CD4-positive, alpha-beta T cell treated with Interleukin-17A for 1 hour (primary cell): ENCODE data around the gene COPG2.
"Not testable (repeated sequence)": the region's sequence is repeated elsewhere in the genome, so short reads cannot be mapped to it uniquely, and the experiment has no call there.

Experiments
- DNase-seq: peaks from one replicate; pipeline ENCODE4 v3.0.0-alpha.2; 2020

The COPG2 gene

DNA sequence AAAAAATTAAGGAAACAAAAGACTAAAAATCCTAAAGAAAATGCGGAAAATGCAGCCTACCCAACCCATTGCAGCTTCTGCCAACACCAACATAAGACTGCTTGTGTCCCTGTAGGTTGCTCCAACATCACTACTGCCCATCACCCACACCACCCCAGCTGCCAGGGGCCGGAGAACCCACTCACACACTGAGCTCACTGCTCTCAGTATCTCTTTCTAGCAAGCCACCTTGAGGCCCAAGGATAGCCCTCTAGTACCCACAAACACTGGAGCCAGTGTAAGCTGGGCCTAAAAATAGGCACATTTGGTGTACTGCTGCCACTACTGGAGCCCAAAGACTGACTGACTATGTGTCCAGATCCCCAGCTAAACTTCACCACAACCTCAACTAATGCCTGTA, 109.4 kb downstream of the COPG2 start:
- no peak for DNase-seq

DNA sequence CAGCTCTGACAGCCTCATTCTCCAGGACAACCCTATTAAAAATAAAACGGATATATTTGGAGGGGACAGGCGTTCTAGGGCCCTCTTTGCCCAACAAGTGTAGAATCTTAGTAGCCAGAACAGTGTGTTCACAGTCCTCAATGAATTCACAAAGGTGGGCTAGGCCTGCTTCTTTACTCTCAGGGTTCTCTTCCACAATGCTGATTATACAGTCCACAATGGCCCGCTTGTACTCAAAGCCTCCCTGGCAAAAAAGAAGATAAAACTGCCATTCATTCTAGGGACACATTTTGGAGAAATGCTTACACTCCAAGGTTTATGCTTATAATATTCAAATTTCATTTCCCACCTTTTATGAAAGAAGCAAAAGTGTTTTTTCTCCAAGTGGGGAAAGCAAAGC, 114.1 kb downstream of the COPG2 start:
- no peak for DNase-seq

DNA sequence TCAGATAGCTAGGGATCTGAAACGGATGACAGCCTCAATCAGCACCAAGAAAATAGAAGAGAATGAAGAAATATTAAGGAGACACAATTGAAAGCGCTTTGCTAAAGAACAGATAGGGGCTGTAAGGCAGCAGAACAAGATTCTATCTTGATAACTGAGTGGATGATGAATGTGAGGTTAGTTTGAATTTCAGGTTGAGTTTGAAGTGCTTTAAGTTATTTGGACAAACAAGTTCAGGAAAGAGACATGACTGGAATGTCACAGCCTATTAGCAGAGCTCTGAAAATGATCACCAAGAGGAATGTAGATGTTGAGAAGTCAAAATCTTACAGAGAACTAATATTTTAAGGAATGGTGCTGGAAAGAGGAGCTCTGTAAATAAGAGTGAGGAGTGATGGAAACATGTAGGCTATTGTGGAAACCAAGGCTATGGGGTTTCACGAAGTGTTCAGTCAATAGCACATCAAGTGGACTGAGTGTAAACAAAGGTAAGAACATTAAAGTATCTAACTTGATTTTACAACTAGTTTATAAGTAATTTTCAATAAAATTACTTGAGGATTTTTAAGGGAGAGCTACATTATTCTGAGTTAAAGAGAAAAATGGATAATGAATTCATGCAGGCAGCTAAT, 115.0 kb downstream of the COPG2 start:
- no peak for DNase-seq

DNA sequence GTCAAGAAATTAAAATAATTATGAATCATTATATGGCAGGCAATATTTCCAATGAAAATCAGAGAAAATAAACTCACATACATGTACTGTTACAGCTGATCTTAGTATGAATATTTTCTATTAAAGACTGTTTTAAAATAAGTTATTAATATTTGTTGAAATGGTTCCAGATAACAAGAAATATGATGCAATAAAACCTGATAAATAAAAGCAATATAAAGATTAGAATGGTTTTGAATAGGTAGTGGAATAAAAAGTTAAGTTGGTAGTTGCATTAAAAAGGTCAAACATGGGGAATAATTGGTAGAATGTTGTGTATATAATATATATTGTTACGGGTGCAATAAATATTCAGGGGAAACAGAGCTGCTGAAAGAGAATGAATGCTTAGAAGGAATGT, 124.2 kb downstream of the COPG2 start:
- no peak for DNase-seq

DNA sequence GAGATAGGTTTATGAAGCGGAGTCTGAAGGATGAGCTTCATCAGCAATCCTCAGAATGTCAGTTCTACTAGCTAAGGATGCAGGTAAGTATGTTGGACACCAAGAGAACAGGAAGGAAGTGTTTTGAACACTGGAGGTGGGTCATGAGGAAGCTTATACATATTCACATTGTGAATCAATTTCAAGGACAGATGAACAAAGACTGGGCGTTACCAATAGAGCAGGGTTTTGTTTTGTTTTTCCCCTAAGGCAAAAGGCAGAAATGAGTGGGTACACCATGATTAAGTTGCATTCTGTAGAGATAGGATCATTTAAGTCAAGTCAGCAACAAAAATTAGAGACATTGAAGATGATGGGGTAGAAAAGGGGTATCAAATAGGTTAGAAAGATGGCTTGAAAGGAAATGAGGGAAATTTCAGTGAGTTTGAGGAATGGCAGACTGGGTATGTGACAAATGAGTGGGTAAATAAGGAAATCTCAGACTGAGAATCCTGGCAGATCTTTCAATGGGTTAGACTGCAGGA, 125.0 kb downstream of the COPG2 start:
- DNase-seq, result no peak

DNA sequence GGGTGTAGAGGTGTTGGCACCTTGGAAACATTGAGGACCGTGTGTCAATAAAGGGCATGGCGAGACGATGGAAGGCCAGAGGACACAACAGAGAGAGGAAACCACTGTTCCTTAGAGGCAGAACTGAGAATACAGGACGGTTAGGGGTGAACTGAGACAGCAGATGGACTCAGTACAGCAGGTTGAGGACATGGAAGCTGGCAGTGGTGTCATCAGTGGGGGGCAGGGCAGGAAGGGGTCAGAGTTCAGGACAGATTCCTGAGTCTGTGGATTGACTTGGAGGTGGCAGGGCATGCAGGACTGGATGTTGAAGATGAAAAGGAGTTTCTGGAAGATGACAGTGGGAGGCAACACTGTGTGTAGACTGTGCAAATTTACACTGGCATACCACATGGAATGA, 126.3 kb downstream of the COPG2 start:
- DNase-seq, result not testable (repeated sequence)

DNA sequence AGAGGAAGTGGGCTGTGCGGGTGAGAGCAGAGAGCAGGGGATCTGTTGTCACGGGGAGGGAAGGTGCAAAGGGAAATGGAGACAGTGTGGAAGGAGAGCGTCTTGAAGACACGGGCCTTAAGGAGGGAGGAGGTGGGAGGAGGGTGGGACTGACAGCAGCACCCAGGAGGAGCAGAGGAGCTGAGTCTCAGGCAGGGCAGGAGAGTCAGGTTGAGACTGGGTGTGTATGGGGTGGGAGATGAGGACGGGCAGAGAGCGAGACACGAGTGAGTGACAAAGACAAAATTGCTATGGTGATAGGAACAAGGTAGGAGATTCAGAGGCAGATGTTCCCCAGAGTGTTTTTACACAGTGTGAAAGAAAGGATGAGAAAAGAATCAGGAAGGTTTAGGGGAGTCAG, 127.3 kb downstream of the COPG2 start:
- DNase-seq, result not testable (repeated sequence)

DNA sequence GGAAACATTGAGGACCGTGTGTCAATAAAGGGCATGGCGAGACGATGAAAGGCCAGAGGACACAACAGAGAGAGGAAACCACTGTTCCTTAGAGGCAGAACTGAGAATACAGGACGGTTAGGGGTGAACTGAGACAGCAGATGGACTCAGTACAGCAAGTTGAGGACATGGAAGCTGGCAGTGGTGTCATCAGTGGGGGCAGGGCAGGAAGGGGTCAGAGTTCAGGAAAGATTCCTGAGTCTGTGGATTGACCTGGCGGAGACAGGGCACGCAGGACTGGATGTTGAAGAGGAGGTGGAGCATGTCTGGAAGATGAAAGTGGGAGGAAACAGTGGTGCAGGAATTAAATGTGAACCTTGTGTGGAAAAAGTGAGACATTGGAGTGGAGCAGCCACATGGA, 130.7 kb downstream of the COPG2 start:
- DNase-seq, result not testable (repeated sequence)

DNA sequence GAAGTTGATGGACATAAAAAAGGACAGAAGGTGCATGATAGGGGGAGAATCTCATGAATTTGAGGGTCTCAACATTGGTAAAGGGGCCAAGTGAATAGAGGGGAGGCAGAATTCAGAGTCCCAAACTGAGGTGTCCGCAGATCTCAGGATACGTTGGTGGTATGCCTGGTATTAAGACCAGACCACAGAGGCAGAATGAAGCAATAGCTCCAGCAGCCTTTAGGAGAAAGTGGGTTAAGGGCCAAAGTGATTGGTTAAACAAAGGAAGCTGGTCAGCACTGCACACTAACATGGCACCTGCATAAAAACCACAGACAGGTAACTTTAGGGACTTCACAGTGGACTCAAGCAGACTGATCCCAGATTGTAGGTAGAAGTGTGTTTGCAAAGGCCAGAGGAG, 139.1 kb downstream of the COPG2 start:
- no peak for DNase-seq

DNA sequence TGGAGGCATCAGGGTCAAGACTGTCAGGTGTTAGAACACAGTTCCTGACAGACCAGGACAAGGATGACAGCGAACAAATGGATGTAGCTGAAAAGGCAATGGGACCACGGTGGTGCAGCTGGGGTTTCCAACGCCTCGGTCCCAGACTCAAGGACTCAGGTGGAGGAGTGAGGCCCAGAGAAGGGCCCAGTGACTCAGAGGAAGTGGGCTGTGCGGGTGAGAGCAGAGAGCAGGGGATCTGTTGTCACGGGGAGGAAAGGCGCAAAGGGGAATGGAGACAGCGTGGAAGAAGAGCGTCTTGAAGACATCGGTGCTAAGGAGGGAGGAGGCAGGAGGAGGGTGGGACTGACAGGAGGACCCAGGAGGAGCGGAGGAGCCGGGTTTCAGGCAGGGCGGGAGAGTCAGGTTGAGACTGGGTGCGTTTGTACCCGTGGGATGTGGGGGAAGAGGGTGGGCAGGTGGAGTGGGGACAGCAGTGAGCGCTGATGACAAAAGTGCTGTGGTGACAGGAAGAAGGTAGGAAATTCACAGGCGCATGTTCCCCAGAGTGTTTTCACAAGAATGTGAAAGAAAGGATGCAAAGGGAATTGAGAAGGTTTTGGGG, 140.7 kb downstream of the COPG2 start:
- not testable (repeated sequence) for DNase-seq

DNA sequence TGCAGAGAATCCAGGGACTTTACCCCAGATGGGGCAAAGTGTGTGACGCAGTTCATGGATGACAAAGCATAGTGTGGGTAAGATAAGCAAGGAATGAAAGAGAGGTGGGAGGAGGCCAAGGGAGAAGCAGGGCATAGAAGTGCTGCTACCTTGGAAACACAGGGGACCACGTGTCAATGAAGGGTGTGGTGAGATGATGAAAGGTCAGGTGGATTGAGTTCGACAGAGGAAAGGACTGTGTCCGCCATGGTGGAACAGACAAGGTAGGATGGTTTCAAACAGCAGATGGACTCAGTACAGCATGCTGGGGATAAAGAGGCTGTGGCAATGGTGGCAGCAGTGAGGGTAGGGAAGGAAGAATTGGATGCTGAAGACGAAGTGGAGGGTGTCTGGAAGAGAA, 143.9 kb downstream of the COPG2 start:
- DNase-seq, result no peak

DNA sequence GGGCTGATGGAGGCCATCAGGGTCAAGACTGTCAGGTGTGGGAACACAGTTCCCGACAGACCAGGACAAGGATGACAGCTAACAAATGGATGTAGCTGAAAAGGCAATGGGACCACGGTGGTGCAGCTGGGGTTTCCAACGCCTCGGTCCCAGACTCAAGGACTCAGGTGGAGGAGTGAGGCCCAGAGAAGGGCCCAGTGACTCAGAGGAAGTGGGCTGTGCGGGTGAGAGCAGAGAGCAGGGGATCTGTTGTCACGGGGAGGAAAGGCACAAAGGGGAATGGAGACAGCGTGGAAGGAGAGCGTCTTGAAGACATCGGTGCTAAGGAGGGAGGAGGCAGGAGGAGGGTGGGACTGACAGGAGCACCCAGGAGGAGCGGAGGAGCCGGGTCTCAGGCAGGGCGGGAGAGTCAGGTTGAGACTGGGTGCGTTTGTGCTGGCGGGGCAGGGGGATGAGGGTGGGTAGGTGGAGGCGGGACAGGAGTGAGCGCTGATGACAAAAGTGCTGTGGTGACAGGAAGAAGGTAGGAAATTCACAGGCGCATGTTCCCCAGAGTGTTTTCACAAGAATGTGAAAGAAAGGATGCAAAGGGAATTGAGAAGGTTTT, 144.9 kb downstream of the COPG2 start:
- DNase-seq, result not testable (repeated sequence)

DNA sequence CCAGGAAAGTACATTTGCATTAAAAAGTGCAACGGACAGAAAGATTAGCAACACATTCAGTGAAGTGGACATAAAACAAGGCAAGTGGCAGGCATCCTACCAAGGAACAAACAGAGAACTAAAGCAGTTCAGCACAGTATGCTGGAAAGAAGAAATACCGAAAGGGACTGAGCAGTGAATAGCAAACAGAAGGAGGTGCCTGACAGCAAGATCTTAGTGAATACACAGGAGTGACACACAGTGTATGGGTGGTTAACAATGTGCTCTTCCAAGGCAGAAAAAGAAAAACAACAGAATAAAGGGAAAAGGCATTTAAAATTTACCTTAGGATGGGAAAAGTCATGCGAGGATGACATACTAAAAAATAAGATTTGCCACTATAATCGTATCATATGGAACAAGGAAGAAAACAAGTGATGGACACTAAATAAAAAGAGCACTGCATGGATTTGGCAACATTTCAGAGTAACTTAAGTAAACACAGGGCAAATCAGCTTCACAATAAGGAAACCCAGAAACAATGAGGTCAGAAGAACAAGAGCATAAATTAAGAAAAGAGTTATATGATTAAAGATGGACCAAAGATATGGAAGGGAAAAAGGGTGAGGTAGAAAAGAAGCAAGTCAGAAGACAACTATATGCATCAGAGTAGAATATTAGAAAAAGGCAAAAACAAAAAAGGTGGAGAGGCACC, 147.1 kb downstream of the COPG2 start:
- DNase-seq, result no peak

DNA sequence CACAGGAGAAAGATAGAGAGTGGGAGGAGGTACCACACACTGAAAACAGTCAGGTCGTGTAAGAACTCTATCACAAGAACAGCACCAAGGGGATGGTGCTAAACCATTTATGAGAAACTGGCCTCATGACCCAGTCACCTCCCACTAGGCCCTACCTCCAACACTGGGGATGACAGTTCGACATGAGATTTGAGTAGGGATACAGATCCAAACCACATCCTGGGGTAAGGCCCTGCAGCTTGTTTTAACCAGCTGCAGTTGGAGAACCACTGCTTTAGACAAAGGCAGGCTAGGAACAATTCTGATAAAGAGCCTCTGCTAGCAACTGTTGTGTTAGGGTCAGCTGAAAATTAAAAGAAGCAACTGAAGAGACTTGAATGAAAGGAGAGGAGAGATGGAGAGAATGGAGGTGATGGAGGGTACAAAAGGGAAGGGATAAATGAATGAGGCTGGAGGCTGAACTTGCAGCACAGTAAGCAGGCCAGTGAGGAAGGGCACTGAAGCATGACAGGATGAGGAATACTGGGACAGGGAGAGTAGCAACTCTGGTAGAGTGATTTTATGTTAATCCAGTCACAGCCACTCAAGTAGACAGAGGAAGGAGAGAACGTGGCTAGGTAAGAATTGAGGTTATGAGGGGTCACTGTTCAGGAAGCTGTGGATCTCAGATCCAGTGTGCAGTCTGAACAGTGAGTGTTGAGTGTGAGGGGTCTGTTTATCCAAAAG, 153.1 kb downstream of the COPG2 start:
- DNase-seq, result no peak

DNA sequence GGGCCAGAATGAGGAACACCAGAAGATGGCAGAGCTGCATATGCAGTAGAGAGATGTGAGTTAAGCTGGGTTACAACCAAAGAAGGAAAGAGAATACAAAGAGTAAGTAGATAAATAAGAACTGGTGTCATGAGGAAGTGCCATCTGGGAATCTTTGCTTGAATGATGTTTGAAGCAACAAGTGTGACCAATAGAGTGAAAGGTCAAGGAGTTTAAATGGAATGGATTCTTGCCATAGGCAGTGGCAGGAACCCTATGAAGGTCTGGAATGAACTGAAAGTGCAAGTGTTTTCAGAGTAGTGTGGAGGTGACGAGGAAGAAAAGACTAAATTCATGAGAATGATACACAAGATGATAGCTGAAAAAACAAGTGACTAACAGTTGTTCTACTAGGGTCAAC, 155.1 kb downstream of the COPG2 start:
- DNase-seq, result no peak

DNA sequence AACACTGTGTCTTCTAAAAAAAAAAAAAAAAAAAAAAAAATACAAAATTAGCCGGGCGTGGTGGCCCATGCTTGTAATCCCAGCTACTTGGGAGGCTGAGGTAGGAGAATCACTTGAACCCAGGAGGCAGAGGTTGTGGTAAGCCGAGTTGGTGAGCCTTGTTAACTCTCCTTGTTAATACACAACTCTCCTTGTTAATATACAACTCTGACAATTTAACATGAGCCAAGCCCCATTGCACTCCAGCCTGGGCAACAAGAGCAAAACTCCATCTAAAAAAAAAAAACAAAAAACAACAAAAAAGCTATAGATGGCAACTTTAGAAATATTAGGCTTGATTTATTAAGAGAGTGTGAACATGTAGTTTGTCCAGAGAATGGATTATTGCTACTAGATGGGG, 156.5 kb downstream of the COPG2 start:
- not testable (repeated sequence) for DNase-seq

DNA sequence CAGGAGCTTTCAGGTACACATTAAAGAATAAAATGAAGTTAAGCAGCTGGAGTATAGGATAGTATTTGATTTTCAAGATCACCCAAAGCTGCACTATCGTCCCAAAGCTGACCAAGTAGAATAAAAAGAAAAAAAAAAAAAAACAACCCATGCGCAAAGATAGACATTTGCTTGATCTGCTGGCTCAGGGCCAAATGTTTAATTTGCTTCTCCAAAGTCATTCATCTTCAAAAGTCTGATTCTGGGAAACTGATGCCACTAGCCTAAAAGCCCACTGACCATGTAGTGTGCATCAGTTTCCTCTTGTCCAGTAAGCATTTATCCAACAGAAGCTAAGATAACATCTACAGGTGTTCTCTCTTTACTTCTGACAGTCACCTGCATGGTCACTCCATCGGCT, 162.2 kb downstream of the COPG2 start:
- DNase-seq, result no peak

DNA sequence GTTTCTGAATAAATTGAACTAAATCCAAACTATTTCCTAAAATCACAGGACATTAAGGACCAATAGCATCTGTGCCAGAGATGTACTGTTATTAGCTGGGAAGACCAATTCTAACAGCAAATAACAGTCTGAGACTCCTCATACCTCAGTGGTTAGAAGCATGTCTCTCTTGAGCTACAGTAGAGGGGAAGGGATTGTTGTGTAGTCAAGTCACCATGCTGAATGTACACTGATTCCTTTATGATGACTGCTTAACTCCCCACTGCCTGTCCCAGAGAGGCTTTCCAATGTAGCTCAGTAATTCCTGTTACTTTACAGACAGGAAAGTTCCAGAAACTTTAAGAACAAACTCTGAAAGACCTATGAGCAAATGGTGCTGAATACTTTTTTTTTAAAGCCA, 162.8 kb downstream of the COPG2 start:
- DNase-seq, result no peak

DNA sequence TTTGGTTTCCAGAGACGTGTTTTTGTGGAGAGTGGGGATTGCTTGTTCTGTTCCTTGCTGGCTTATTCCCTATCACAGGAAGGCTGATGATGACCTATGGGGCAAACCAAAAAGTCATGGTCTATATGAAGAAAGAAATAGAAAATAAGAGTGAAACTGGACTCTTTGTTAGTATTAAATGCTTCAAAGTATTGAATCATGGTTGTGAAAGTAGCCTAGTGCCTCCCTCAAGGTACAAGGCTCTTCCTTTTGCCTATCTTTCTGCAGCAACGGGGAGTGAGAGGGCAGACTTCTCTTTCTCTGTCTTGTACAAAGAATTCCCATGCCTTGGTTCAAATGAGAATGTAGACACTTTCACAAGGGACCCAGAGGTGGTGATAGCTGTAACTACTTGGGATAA, 167.6 kb downstream of the COPG2 start:
- no peak for DNase-seq

DNA sequence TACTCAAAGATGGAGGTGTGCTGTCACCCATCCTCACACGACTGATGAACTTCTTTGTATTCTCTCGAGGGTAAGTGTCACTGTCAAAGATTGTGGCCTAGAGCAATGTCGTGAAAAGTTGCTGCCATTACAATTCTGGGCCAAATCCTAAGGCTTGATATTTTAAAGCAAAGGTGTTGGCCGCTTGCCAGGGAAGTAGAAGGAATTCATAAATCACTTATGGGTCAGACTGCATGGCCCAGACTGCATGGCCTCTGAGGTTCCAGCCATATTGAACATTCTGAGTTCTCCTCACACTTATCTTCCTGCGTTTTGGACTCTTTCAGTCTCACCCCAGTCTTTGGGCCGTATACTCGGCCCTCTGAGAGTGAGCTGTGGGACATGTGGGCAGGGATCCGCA, 168.1 kb downstream of the COPG2 start:
- DNase-seq, result no peak

DNA sequence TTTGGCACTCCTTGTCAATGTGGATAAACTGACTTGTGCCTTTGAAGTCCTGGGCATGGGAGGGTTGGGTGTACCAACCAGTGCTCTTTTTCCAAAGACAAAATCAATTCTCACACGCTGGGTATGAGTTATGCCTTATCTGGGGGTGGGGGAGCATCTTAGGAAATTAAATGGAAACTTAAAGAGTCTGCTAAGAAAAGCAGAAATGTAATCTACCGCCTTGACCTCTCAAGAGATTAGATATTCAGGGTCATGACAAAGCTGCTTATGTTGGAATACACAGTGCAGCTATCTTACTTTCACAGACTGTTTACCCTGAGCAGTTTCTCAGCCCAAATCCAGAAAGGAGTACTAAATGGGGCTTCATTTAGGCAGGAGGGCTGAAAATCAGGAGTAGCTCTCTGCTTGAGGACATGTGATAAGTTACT, 174.1 kb downstream of the COPG2 start:
- no peak for DNase-seq

DNA sequence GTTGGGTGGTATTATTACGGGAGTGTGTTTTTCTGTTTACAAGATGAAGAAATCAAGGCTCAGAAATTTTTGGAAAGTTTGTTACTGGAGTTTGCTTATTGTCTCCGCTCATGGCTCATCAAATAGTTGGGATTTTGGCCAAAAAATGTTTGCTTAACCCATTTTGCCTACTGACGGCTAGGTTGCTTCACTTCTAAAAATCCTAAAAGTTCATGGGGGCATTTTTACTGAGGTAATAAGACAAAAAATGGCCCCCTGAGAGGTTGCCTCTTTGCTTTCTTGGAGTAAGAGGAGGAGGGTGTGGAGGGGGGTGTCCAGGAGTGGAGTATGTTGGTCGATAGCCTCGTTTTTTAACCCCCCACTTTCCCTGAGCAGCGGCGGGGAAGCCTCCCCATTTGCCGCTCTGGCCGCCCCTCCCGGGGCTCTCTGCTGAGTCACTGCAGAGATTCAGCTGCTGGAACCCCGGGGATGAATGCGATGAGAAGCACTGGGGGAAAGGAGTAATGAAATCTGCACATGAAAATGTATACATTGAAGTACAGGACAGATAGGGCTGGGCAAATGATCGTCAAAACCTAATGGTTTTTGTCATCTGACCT, 175.2 kb downstream of the COPG2 start:
- DNase-seq, result no peak
